MM.1S (cell line): ENCODE measurements around the gene DOLK.

Experiments used
- DNase-seq: peaks from one replicate; pipeline ENCODE4 v3.0.0-alpha.2; 2015
- H2AFZ ChIP-seq: fragments of 300-600 bp; sonication (generic); 2 replicates; pipeline ENCODE4 v1.6.0; 2016; ENCODE audit warnings: antibody characterized with exemption, low read length
- H3F3A ChIP-seq: fragments of 300-600 bp; sonication (generic); 2 replicates; pipeline ENCODE4 v1.6.1; 2016; ENCODE audit warnings: mild to moderate bottlenecking, antibody characterized with exemption, low read length, moderate library complexity, mixed read lengths; ENCODE audit not compliant: insufficient read depth
- H3K27ac ChIP-seq: fragments of 300-600 bp; sonication (generic); 2 replicates; pipeline ENCODE4 v1.5.1; 2016; ENCODE audit warnings: mild to moderate bottlenecking, low read length
- H3K27me3 ChIP-seq: fragments of 300-600 bp; sonication (generic); replicated peaks from 2 replicates; pipeline ENCODE4 v1.6.0; 2016; ENCODE audit warnings: low read length; ENCODE audit not compliant: insufficient read depth
- H3K36me3 ChIP-seq: fragments of 300-600 bp; sonication (generic); replicated peaks from 2 replicates; pipeline ENCODE4 v1.6.1; 2016; ENCODE audit warnings: mild to moderate bottlenecking, low read length, mixed read lengths; ENCODE audit not compliant: insufficient read depth
- H3K4me1 ChIP-seq: fragments of 300-600 bp; sonication (generic); 2 replicates; pipeline ENCODE4 v1.6.1; 2016; ENCODE audit warnings: low read length, mixed read lengths
- H3K4me2 ChIP-seq: fragments of 300-600 bp; sonication (generic); 2 replicates; pipeline ENCODE4 v1.6.0; 2016; ENCODE audit warnings: low read depth, low read length
- H3K4me3 ChIP-seq: fragments of 300-600 bp; sonication (generic); 2 replicates; pipeline ENCODE4 v1.5.1; 2016; ENCODE audit warnings: low read length, mixed read lengths
- H3K79me2 ChIP-seq: fragments of 300-600 bp; sonication (generic); 2 replicates; pipeline ENCODE4 v1.6.1; 2016; ENCODE audit warnings: mixed run types, low read length, mixed read lengths
- H3K9ac ChIP-seq: fragments of 300-600 bp; sonication (generic); 2 replicates; pipeline ENCODE4 v1.6.1; 2016; ENCODE audit warnings: low read length, mixed read lengths
- H3K9me2 ChIP-seq: fragments of 300-600 bp; sonication (generic); replicated peaks from 2 replicates; pipeline ENCODE4 v1.6.1; 2016; ENCODE audit warnings: mild to moderate bottlenecking, low read length, mixed read lengths; ENCODE audit not compliant: insufficient read depth
- H3K9me3 ChIP-seq: fragments of 300-600 bp; sonication (generic); replicated peaks from 2 replicates; pipeline ENCODE4 v1.6.1; 2016; ENCODE audit warnings: mild to moderate bottlenecking, low read length, mixed read lengths; ENCODE audit not compliant: insufficient read depth
- H4K20me1 ChIP-seq: fragments of 300-600 bp; sonication (generic); 2 replicates; pipeline ENCODE4 v1.6.1; 2016; ENCODE audit warnings: mild to moderate bottlenecking, low read length, moderate library complexity, mixed read lengths; ENCODE audit not compliant: insufficient read depth
- CTCF ChIP-seq: fragments of 300-600 bp; sonication (generic); IDR thresholded peaks from 2 replicates; pipeline ENCODE4 v1.5.1; 2016; ENCODE audit warnings: antibody characterized with exemption, low read length, mixed read lengths
- EZH2 ChIP-seq: fragments of 300-600 bp; sonication (generic); optimal IDR thresholded peaks from 2 replicates; pipeline ENCODE3; 2017; ENCODE audit warnings: low read depth, mild to moderate bottlenecking, antibody characterized with exemption, low read length, mixed read lengths
- EZH2phosphoT487 ChIP-seq: fragments of 300-600 bp; sonication (generic); IDR thresholded peaks from 2 replicates; pipeline ENCODE4 v1.6.1; 2018; ENCODE audit warnings: antibody characterized with exemption, low read length

Gene DOLK

GRCh38 chr9:128910906-128911305 is 36.5 kb downstream of the DOLK start:
- H3K27ac ChIP-seq, result no peak overlapping the region
- no peak for TF ChIP-seq EZH2

GRCh38 chr9:128909859-128910258 is 37.5 kb downstream of the DOLK start:
- Histone ChIP-seq H3K9me2 (no peaks in the 10 kb centered on the region), H3K27me3 (no peaks in the 10 kb centered on the region), H3K9ac (no peak overlapping the region), H3K4me1 (no peaks in the 10 kb centered on the region), H3K36me3 (peaks cover 6% of the 10 kb centered on the region; the same call in 1 of the 2 replicates), H3K27ac (no peak overlapping the region), H3F3A (no peaks in the 10 kb centered on the region), H3K4me3 (no peak overlapping the region), H3K9me3 (no peaks in the 10 kb centered on the region), H3K4me2 (no peak overlapping the region), H4K20me1 (no peaks in the 10 kb centered on the region), H2AFZ (no peak overlapping the region), H3K79me2 (peaks cover 27% of the 10 kb centered on the region)
- TF ChIP-seq EZH2phosphoT487, result no peak
- TF ChIP-seq EZH2, result no peak
- no peak for TF ChIP-seq CTCF
- no peak for DNase-seq

More at GRCh38 chr9:128910906-128911305, 36.5 kb downstream of the DOLK start:
- Histone ChIP-seq H3K9ac (no peak overlapping the region), H3K9me2 (no peaks in the 10 kb centered on the region), H2AFZ (no peak overlapping the region), H3K4me2 (no peak overlapping the region), H4K20me1 (no peaks in the 10 kb centered on the region), H3K9me3 (no peaks in the 10 kb centered on the region), H3K4me3 (no peak overlapping the region), H3K4me1 (no peaks in the 10 kb centered on the region), H3K36me3 (peaks cover 6% of the 10 kb centered on the region; the same call in 1 of the 2 replicates), H3K27me3 (no peaks in the 10 kb centered on the region), H3F3A (no peaks in the 10 kb centered on the region), H3K79me2 (peaks cover 24% of the 10 kb centered on the region)
- no peak for DNase-seq

- no peak for TF ChIP-seq EZH2phosphoT487
- no peak for TF ChIP-seq CTCF
- no peak for TF ChIP-seq EZH2
- Histone ChIP-seq H3F3A (no peaks in the 10 kb centered on the region), H3K4me1 (no peaks in the 10 kb centered on the region), H3K9me2 (no peaks in the 10 kb centered on the region), H3K27me3 (no peaks in the 10 kb centered on the region), H3K4me2 (no peak overlapping the region), H4K20me1 (no peaks in the 10 kb centered on the region), H3K79me2 (peaks cover 34% of the 10 kb centered on the region), H3K9ac (no peak overlapping the region), H3K27ac (no peak overlapping the region), H3K4me3 (no peak overlapping the region), H2AFZ (no peak overlapping the region), H3K36me3 (peaks cover 6% of the 10 kb centered on the region; the same call in 1 of the 2 replicates), H3K9me3 (no peaks in the 10 kb centered on the region)
- no peak for DNase-seq
Measured at GRCh38 chr9:128908372-128908771, 39.0 kb downstream of the DOLK start.

GRCh38 chr9:128906741-128907140 is 40.7 kb downstream of the DOLK start:
- H3K9me2 ChIP-seq, result no peaks in the 10 kb centered on the region
- H3K4me1 ChIP-seq, result peaks cover 14% of the 10 kb centered on the region
- H3K27me3 ChIP-seq, result no peaks in the 10 kb centered on the region
- no peak overlapping the region for H2AFZ ChIP-seq
- H3K4me2 ChIP-seq, result no peak overlapping the region
- no peak overlapping the region for H3K4me3 ChIP-seq
- H3F3A ChIP-seq, result peaks cover 5% of the 10 kb centered on the region
- no peak for DNase-seq
- H3K9me3 ChIP-seq, result no peaks in the 10 kb centered on the region
- H4K20me1 ChIP-seq, result no peaks in the 10 kb centered on the region
- peaks cover 6% of the 10 kb centered on the region; the same call in 1 of the 2 replicates for H3K36me3 ChIP-seq
- peaks cover 35% of the 10 kb centered on the region for H3K79me2 ChIP-seq
- no peak overlapping the region for H3K9ac ChIP-seq
- TF ChIP-seq CTCF, result no peak
- no peak for TF ChIP-seq EZH2
- TF ChIP-seq EZH2phosphoT487, result no peak
- no peak overlapping the region for H3K27ac ChIP-seq
